IPS DF 19.7 (cell line): ENCODE data around the gene MRPS22.
"Not testable (repeated sequence)": the region's sequence is repeated elsewhere in the genome, so short reads cannot be mapped to it uniquely, and the experiment has no call there.

Source experiments
- DNase-seq: peaks from one replicate; pipeline ENCODE4 v3.0.0-alpha.2; 2013; ENCODE audit warnings: low read depth, low spot score

MRPS22 gene

GRCh38 chr3:139312416-139312815, 31.4 kb upstream of the MRPS22 start:
- no peak for DNase-seq

- DNase-seq, result no peak
These were observed 30.9 kb upstream of the MRPS22 start for GRCh38 chr3:139312959-139313358.

- DNase-seq, result no peak
These were observed 29.9 kb upstream of the MRPS22 start for GRCh38 chr3:139313921-139314320.

GRCh38 chr3:139317215-139317614, 26.6 kb upstream of the MRPS22 start:
- DNase-seq, result no peak

GRCh38 chr3:139317660-139318430, 26.0 kb upstream of the MRPS22 start:
- DNase-seq, result no peak

GRCh38 chr3:139318431-139318816, 25.4 kb upstream of the MRPS22 start:
- DNase-seq, result no peak

GRCh38 chr3:139318826-139319225, 25.0 kb upstream of the MRPS22 start:
- no peak for DNase-seq

GRCh38 chr3:139319428-139320402, 24.1 kb upstream of the MRPS22 start:
- peak; percentile 60 for DNase-seq

GRCh38 chr3:139320551-139321309, 23.1 kb upstream of the MRPS22 start:
- DNase-seq, result no peak

GRCh38 chr3:139322346-139322745, 21.5 kb upstream of the MRPS22 start:
- no peak for DNase-seq

GRCh38 chr3:139323146-139323545, 20.7 kb upstream of the MRPS22 start:
- DNase-seq, result no peak

- no peak for DNase-seq
These were observed 19.4 kb upstream of the MRPS22 start for GRCh38 chr3:139324456-139324855.

- no peak for DNase-seq
These were observed 18.3 kb upstream of the MRPS22 start for GRCh38 chr3:139325551-139325950.

GRCh38 chr3:139326131-139326530, 17.7 kb upstream of the MRPS22 start:
- DNase-seq, result no peak

- DNase-seq, result no peak
These were observed 17.1 kb upstream of the MRPS22 start for GRCh38 chr3:139326707-139327106.

- no peak for DNase-seq
These were observed 16.6 kb upstream of the MRPS22 start for GRCh38 chr3:139327231-139327630.

- no peak for DNase-seq
These were observed 16.0 kb upstream of the MRPS22 start for GRCh38 chr3:139327861-139328260.

- no peak for DNase-seq
These were observed 15.5 kb upstream of the MRPS22 start for GRCh38 chr3:139328356-139328755.

- DNase-seq, result peak; percentile 28
These were observed 14.4 kb upstream of the MRPS22 start for GRCh38 chr3:139329364-139329850.

- DNase-seq, result no peak
These were observed 11.7 kb upstream of the MRPS22 start for GRCh38 chr3:139332092-139332491.

GRCh38 chr3:139334675-139335074, 9.1 kb upstream of the MRPS22 start:
- DNase-seq, result not testable (repeated sequence)

- DNase-seq, result no peak
These were observed 5.4 kb upstream of the MRPS22 start for GRCh38 chr3:139338405-139338804.
